Myometrial cell (primary cell): ENCODE measurements around the gene CITED4. TPM values are rescaled to one million over a fixed set of nuclear protein-coding genes. Genes with fewer than 3 reads are reported as not detected.

Source experiments
- total RNA-seq: library from RNA; depleted of rRNA; stranded (reverse); fragments of >200 nt; gene quantifications from 2 replicates; pipeline ENCODE4 v1.2.3, GENCODE V29; 2015

Gene CITED4, protein sequence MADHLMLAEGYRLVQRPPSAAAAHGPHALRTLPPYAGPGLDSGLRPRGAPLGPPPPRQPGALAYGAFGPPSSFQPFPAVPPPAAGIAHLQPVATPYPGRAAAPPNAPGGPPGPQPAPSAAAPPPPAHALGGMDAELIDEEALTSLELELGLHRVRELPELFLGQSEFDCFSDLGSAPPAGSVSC
- 8.7 and 10.4 TPM in 2 replicates for total RNA-seq

DNA sequence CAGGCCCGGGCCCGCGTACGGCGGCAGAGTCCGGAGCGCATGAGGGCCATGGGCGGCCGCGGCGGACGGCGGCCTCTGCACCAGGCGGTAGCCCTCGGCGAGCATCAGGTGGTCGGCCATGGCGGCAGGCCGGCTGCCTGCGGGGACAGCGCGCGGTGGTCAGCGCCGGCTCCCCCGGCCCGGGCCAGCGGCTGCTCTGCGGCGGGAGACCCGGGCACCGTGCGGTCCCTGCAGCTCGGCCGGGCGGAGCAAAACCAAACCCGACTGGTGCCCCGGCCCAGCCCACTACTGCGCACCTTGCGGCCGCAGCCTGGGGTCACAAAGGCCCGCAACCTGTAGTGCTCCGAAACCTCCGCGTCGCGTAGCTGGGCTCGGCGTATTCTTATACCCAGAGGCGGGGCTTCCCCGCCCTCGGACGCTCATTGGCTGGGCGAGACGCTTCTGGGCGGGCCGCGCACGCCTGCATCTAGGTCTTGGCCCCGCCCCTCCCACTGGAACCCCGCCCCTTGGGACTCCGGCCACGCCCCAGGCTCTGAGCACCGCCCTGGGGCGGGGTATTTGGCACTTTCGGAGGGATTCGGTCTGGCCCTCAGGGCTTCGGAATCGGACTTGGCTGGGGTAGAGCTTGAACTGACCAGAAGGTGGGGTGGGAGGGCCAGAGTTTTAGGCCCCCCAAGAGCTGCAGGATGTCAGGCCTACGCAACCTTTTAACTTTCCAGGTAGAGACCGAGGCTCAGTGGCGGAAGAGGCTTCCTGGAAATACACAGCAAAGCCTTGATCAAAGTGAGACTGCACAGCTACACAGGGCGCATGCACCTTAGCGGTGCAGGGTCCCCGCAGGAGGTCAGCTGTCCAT, at the start of gene CITED4:
TSS of gene CITED4 (minus strand) at position 356 of the 856 bp plus-strand sequence. CDS start at position 120, 236 bp downstream.

Other genes starting within 250 kb of the CITED4 start
- 0.29 TPM in 1 of 2 replicates, not detected in the other for gene RIMS3, start 196.7 kb downstream of the CITED4 start, total RNA-seq
- 34.9 and 40.6 TPM in 2 replicates for gene NFYC, start 170.7 kb downstream of the CITED4 start, total RNA-seq
- under 0.01 TPM in 1 of 2 replicates, not detected in the other for gene KCNQ4, start 78.6 kb downstream of the CITED4 start, total RNA-seq
- 20.0 and 25.1 TPM in 2 replicates for gene CTPS1, start 117.3 kb upstream of the CITED4 start, total RNA-seq
- gene SLFNL1, start 159.4 kb upstream of the CITED4 start, total RNA-seq = under 0.01 TPM in 1 of 2 replicates, not detected in the other